HepG2 (cell line): ENCODE measurements around the gene TRIO. TPM values are rescaled to one million over a fixed set of nuclear protein-coding genes. Genes with fewer than 3 reads are reported as not detected.

Experiments used
- ATAC-seq: fragments of 200-7000 bp; cut with Tn5 transposase; 3 replicates; pipeline ENCODE4 v1.9.1; 2020; ENCODE audit warnings: mild to moderate bottlenecking, moderate library complexity
- BruUV-seq: library from RNA; stranded (reverse); fragments of 400-500 nt; replicated peaks from 2 replicates; lab custom pipeline; 2021; lab: Mats Ljungman, UMichigan
- CTCF ChIA-PET: fragments of 300-600 bp; formaldehyde crosslinking; extraction: SDS; loops from one replicate; lab custom pipeline; 2021; ENCODE audit warnings: low total read pairs, inconsistent platforms, low intra/inter-chr PET ratio; lab: Yijun Ruan, JAX
- POLR2A ChIA-PET: fragments of 350-600 bp; sonication (Branson Sonifier 250); formaldehyde crosslinking; loops from one replicate; lab custom pipeline; 2020; ENCODE audit warnings: antibody characterized with exemption, inconsistent platforms; lab: Yijun Ruan, JAX
- DNase-seq: peaks from one replicate; pipeline ENCODE4 v3.0.0-alpha.2; 2015; ENCODE audit warnings: low spot score
- FAIRE-seq: peaks from 3 replicates; lab custom pipeline; 2011; peaks lifted over from hg19 to GRCh38; lab: Jason Lieb, UNC
- H2AFZ ChIP-seq: one replicate; pipeline ENCODE4 v1.6.1; 2011; ENCODE audit warnings: low read length, inconsistent platforms
- H3K27ac ChIP-seq: fragments of 300-600 bp; 3 replicates; pipeline ENCODE4 v1.8.0; 2011; ENCODE audit warnings: mixed run types, mild to moderate bottlenecking, mixed read lengths, low read length, inconsistent platforms; ENCODE audit not compliant: insufficient read depth; ENCODE audit errors: extremely low read length
- H3K27me3 ChIP-seq, 2 experiments: fragments of 200-600 bp in 1 of 2; 2 replicates in 1 of 2; 3 replicates in 1 of 2; pipeline versions ENCODE4 v1.6.0 to v1.8.0; 2011; ENCODE audit warnings: low read length in 2 of 2, mild to moderate bottlenecking in 2 of 2, moderate library complexity in 2 of 2, inconsistent platforms in 1 of 2; ENCODE audit not compliant: insufficient read depth in 2 of 2, control insufficient read depth in 1 of 2
- H3K36me3 ChIP-seq, 2 experiments: fragments of 200-600 bp in 1 of 2; replicated peaks in 1 of 2; 2 replicates in 1 of 2; 3 replicates in 1 of 2; pipeline versions ENCODE4 v1.5.1 to v1.8.0; 2011; ENCODE audit warnings: low read length in 2 of 2, inconsistent platforms in 1 of 2; ENCODE audit not compliant: insufficient read depth in 2 of 2, control insufficient read depth in 1 of 2
- H3K4me1 ChIP-seq: 2 replicates; pipeline ENCODE4 v1.5.1; 2012; ENCODE audit warnings: low read length, inconsistent platforms; ENCODE audit not compliant: insufficient read depth
- H3K4me2 ChIP-seq: 2 replicates; pipeline ENCODE4 v1.6.0; 2011; ENCODE audit warnings: low read depth, low read length, inconsistent platforms
- H3K4me3 ChIP-seq, 3 experiments: fragments of 200-600 bp in 1 of 3; sonication (generic), shearing (Covaris generic) in 1 of 3; replicated peaks in 1 of 3; 2 replicates each; pipeline ENCODE4 v1.5.1; 2011 to 2016; ENCODE audit warnings: low read length in 3 of 3, inconsistent platforms in 2 of 3, low read depth in 2 of 3, mild to moderate bottlenecking in 2 of 3, control low read depth in 1 of 3, mixed read lengths in 1 of 3; ENCODE audit not compliant: insufficient read depth in 1 of 3
- H3K79me2 ChIP-seq: one replicate; pipeline ENCODE4 v1.6.1; 2011; ENCODE audit warnings: low read length, inconsistent platforms; ENCODE audit not compliant: insufficient read depth
- H3K9ac ChIP-seq: 2 replicates; pipeline ENCODE4 v1.6.0; 2011; ENCODE audit warnings: mild to moderate bottlenecking, low read depth, low read length, inconsistent platforms; ENCODE audit not compliant: insufficient read depth
- H3K9me3 ChIP-seq: 2 replicates; pipeline ENCODE4 v1.5.1; 2012; ENCODE audit warnings: mild to moderate bottlenecking, low read length
- H4K20me1 ChIP-seq: 2 replicates; pipeline ENCODE4 v1.6.0; 2011; ENCODE audit warnings: inconsistent platforms, mild to moderate bottlenecking, low read length, moderate library complexity; ENCODE audit not compliant: insufficient read depth
- DMAP1 ChIP-seq: IDR thresholded peaks from 2 replicates; pipeline ENCODE4 v1.6.1; 2016
- MBD4 ChIP-seq: IDR thresholded peaks from 2 replicates; pipeline ENCODE4 v1.6.1; 2012; ENCODE audit warnings: low read length, inconsistent platforms, borderline replicate concordance
- ZFAT ChIP-seq: sonication (generic); formaldehyde crosslinking; conservative IDR thresholded peaks from 2 replicates; pipeline ENCODE4 v1.8.1; 2023; ENCODE audit warnings: missing genetic modification reagents, inconsistent platforms
- ZIK1 ChIP-seq: sonication (generic); formaldehyde crosslinking; IDR thresholded peaks from 2 replicates; pipeline ENCODE4 v1.5.0; 2020; ENCODE audit warnings: mild to moderate bottlenecking, low read depth, missing genetic modification reagents, borderline replicate concordance
- ZNF10 ChIP-seq: sonication (generic); formaldehyde crosslinking; IDR thresholded peaks from 2 replicates; pipeline ENCODE4 v1.4.0; 2020; ENCODE audit warnings: mild to moderate bottlenecking, low read depth, missing genetic modification reagents, borderline replicate concordance
- ZNF143 ChIP-seq: sonication (generic); formaldehyde crosslinking; IDR thresholded peaks from 2 replicates; pipeline ENCODE4 v1.4.0; 2020; ENCODE audit warnings: missing genetic modification reagents
- ZNF275 ChIP-seq: sonication (generic); formaldehyde crosslinking; IDR thresholded peaks from 2 replicates; pipeline ENCODE4 v1.8.0; 2022; ENCODE audit warnings: missing genetic modification reagents, mild to moderate bottlenecking, inconsistent platforms, borderline replicate concordance
- ZNF282 ChIP-seq: fragments of 450-650 bp; IDR thresholded peaks from 2 replicates; pipeline ENCODE4 v1.6.1; 2018; ENCODE audit not compliant: partially characterized antibody
- ZNF570 ChIP-seq: sonication (generic); formaldehyde crosslinking; IDR thresholded peaks from 2 replicates; pipeline ENCODE4 v1.4.0; 2020; ENCODE audit warnings: mild to moderate bottlenecking, missing genetic modification reagents, borderline replicate concordance
- WGBS: methylation state at CpG from one replicate; pipeline ENCODE4 v1.1.6; 2017; ENCODE audit warnings: low lambda C conversion rate; 5-methylcytosine and 5-hydroxymethylcytosine counted together
- in situ Hi-C: cut with HindIII; loops from 2 replicates; pipeline ENCODE4 v1.10.0; 2017; ENCODE audit warnings: low pct_unique_long_range_greater_than_20kb; ENCODE audit not compliant: extremely low pct_ligation_motif_present
- intact Hi-C: fragments of 100-400 bp; cut with micrococcal nuclease; formaldehyde crosslinking; loops from one replicate; pipeline ENCODE4 v1.10.0; 2022; ENCODE audit not compliant: unreplicated experiment
- polyA plus RNA-seq, 8 experiments: library from polyadenylated mRNA; depleted of rRNA in 3 of 8; stranded (reverse) in 7 of 8; unstranded in 1 of 8; fragments of >200 nt; fragmentation: Illumina TruSeq in 4 of 8; extraction: Trizol in 4 of 8; gene quantifications; 2 replicates each; pipeline versions ENCODE4 v1.2.1 to v1.2.3, GENCODE V29; 2011 to 2016; ENCODE audit warnings: low read depth in 4 of 8, missing spikeins in 1 of 8, mixed read lengths in 1 of 8; ENCODE audit not compliant: insufficient read depth in 1 of 8
- total RNA-seq, 5 experiments: library from RNA; depleted of rRNA; stranded (reverse); fragments of >200 nt; fragmentation: Illumina TruSeq; extraction: Trizol; gene quantifications; 2 replicates each; pipeline ENCODE4 v1.2.3, GENCODE V29; 2016; ENCODE audit warnings: low read depth in 1 of 5

TRIO gene
- total and polyA plus RNA-seq, 2 of the 13 experiments (the other 11 are each of a cell fraction or from before 2014, with no cell fraction given): 45.2 to 45.9 TPM

GRCh38 chr5:14250748-14251701, 107.9 kb downstream of the TRIO start:
- Histone ChIP-seq H4K20me1 (peaks cover 14% of the 10 kb centered on the region; the same call in 1 of the 2 replicates), H3K9me3 (no peaks in the 10 kb centered on the region), H2AFZ (no peak overlapping the region), H3K4me3 (no peak overlapping the region), H3K4me2 (no peak overlapping the region), H3K27me3 (no peaks in the 10 kb centered on the region), H3K79me2 (peaks cover 91% of the 10 kb centered on the region), H3K36me3 (peaks cover 0 to 1% of the 10 kb centered on the region in 2 experiments; a peak in 1 of 5 replicates), H3K4me1 (peaks cover 24% of the 10 kb centered on the region), H3K9ac (no peak overlapping the region), H3K27ac (no peak overlapping the region)
- in situ Hi-C loops (no loop called here), intact Hi-C loops (no loop called here)
- no peak for ATAC-seq
- FAIRE-seq: no peak
- DNase-seq: no peak
- TF ChIP-seq ZIK1: no peak
- no peak for TF ChIP-seq DMAP1 (CRISPR knock-in tag)
- no peak for TF ChIP-seq ZNF10 (CRISPR knock-in tag)
- no peak for TF ChIP-seq ZNF282
- no peak for TF ChIP-seq ZNF570
- TF ChIP-seq ZNF275 (CRISPR knock-in tag): no peak
- TF ChIP-seq MBD4: no peak
- TF ChIP-seq ZFAT (CRISPR knock-in tag): no peak
- no peak for TF ChIP-seq ZNF143 (CRISPR knock-in tag)
- POLR2A ChIA-PET: no interaction called here
- 99% methylated on average over 9 of the region's 11 CpGs for WGBS
- CTCF ChIA-PET: no interaction called here
- no TSS peak for BruUV-seq
